Neuron (in vitro differentiated cells): ENCODE results near the gene CRYBA2.

Experiments used
- H2AFZ ChIP-seq: one replicate; pipeline ENCODE4 v1.6.1; 2013; ENCODE audit warnings: low read depth, mild to moderate bottlenecking, inconsistent platforms, low read length, moderate library complexity
- H3K27me3 ChIP-seq: one replicate; pipeline ENCODE4 v1.6.1; 2013; ENCODE audit warnings: low read length; ENCODE audit not compliant: insufficient read depth
- H3K36me3 ChIP-seq: one replicate; pipeline ENCODE4 v1.6.1; 2013; ENCODE audit warnings: low read length; ENCODE audit not compliant: insufficient read depth
- H3K4me1 ChIP-seq: one replicate; pipeline ENCODE4 v1.6.1; 2013; ENCODE audit warnings: low read length; ENCODE audit not compliant: insufficient read depth
- H3K4me3 ChIP-seq: 2 replicates; pipeline ENCODE4 v1.5.1; 2013; ENCODE audit warnings: mild to moderate bottlenecking, low read length, moderate library complexity
- H3K9me3 ChIP-seq: one replicate; pipeline ENCODE4 v1.6.1; 2013; ENCODE audit warnings: low read length

CRYBA2 gene

GRCh38 chr2:219000569-219000960 lies 7.3 kb upstream of the CRYBA2 start:
- Histone ChIP-seq H2AFZ (no peak overlapping the region), H3K36me3 (no peaks in the 10 kb centered on the region), H3K4me1 (peaks cover 12% of the 10 kb centered on the region), H3K9me3 (no peaks in the 10 kb centered on the region), H3K27me3 (peaks cover 87% of the 10 kb centered on the region), H3K4me3 (no peak overlapping the region)

DNA sequence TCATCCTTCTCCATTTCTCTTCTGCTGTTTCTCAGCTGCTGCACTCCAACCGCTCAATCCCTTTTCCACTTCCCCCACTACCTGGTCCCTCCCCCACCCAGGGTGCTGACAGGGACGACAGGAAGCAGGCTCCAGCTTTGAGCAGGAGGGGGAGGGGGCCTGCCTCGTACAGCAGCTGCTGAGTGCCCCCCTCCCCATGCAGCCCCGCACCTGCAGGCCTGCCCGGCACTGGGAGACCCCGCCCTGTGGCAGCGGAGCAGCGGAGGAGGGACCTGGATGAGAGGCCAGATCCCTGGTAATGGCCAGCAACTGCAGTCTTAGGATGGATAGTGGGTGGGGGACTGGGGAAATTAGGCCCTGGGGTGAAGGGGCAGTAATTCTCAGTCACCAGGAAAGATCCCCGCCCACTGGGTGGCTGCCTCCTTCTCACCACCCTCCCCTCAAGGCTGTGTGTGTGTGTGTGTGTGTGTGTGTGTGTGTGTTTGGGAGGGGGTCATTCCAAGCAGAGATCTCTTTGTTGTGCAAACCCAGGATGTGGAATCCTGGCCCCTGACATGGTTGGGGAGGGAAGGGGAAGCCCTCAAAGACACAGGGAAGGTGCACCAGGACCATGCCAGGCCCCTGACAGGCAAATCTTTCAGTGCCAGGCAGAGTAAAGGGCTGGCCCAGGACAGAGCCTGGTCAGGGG lies 6.8 kb upstream of the CRYBA2 start:
- Histone ChIP-seq H3K36me3 (no peaks in the 10 kb centered on the region), H3K4me1 (peaks cover 12% of the 10 kb centered on the region), H3K4me3 (no peak overlapping the region), H3K27me3 (peaks cover 87% of the 10 kb centered on the region), H3K9me3 (no peaks in the 10 kb centered on the region), H2AFZ (no peak overlapping the region)

- peaks cover 13% of the 10 kb centered on the region for H3K4me1 ChIP-seq
- peaks cover 89% of the 10 kb centered on the region for H3K27me3 ChIP-seq
- H2AFZ ChIP-seq, result no peak overlapping the region
- H3K36me3 ChIP-seq, result no peaks in the 10 kb centered on the region
- no peak overlapping the region for H3K4me3 ChIP-seq
- no peaks in the 10 kb centered on the region for H3K9me3 ChIP-seq
Observed at GRCh38 chr2:218999021-218999880, 6.0 kb upstream of the CRYBA2 start.

GRCh38 chr2:218998414-218999002 lies 5.3 kb upstream of the CRYBA2 start:
- Histone ChIP-seq H3K9me3 (no peaks in the 10 kb centered on the region), H2AFZ (no peak overlapping the region), H3K4me1 (peaks cover 20% of the 10 kb centered on the region), H3K4me3 (no peak overlapping the region), H3K36me3 (no peaks in the 10 kb centered on the region), H3K27me3 (peaks cover 89% of the 10 kb centered on the region)

DNA sequence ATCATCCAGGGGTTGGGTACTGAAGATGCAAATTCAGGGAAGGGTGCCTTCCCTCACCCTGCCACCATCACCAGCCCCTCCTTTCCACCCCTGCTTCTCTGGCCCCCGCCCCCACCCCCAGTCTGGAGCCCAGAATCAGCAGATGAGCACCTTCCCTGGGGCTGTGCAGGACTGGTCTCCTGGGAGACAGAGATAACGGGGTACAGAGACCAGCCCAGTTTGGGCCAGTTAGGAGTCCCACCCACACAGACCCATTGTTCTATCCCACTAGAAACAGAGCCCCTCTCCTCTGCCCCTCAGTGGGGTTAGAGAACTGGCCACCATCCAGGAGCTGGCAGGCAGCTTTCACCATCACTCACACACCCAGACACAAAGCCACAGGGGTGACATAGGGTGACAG lies 4.5 kb upstream of the CRYBA2 start:
- H3K27me3 ChIP-seq, result peaks cover 89% of the 10 kb centered on the region
- H3K4me1 ChIP-seq, result peaks cover 24% of the 10 kb centered on the region
- no peak overlapping the region for H2AFZ ChIP-seq
- no peaks in the 10 kb centered on the region for H3K36me3 ChIP-seq
- H3K9me3 ChIP-seq, result no peaks in the 10 kb centered on the region
- H3K4me3 ChIP-seq, result no peak overlapping the region

DNA sequence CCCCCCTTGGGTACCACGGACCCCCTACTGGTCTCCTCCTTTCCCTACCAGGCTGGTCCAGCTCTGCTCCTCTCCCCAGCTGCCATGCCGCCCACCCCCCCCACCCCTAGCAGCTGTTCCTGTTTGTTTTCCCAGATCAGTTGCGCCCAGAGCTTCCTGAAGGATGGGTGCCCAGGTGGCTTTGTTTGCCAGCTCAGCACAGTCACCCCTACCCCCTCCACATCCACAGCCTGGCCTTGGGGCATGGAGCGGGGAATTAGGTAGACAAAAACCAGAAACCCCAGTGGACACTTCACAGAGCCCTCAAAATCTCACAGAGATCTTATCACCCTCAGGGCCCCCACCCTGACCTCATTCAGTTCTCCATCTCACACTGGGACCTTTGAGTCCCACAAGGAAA lies 3.7 kb upstream of the CRYBA2 start:
- Histone ChIP-seq H3K36me3 (no peaks in the 10 kb centered on the region), H3K27me3 (peaks cover 89% of the 10 kb centered on the region), H3K4me1 (peaks cover 17% of the 10 kb centered on the region), H2AFZ (no peak overlapping the region), H3K9me3 (no peaks in the 10 kb centered on the region), H3K4me3 (no peak overlapping the region)

DNA sequence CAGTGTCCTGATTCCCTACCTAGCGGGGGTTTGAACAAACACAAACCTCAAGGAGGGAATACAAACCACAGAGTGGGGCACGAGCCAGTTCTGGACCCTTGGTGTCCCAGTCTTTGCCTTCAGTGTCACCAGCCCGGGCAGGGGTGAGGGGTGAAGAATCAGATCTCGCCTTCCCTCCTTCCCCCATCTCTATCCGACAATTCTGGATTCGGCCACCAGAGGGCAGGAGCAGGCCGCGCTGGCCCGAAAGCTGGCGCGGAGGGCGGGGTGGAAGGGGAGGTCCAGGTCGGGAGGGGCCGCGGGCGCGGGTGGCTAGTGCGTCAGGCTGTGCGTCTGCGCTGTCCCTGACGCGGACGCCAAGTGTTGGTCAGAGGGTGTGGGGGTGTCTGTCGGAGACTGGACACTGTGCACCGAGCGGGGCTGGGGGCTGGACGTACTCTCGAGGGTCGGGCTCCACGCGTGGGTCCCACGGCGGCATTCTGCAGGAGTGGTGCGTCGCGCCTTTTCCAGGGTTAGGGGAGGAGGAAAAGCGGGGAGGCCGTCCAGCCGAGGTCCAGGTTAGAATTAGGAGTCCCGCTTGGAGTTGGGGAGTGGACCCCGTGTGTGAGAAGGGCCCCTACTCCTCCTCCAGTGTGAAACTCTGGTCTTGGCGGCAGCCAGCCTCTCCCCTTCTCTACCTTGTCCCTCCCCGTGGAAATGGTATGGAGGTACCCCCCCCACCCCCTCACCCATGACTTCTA lies 2.9 kb upstream of the CRYBA2 start:
- H3K4me1 ChIP-seq, result peaks cover 14% of the 10 kb centered on the region
- H2AFZ ChIP-seq, result peak overlapping the region; percentile 17
- H3K36me3 ChIP-seq, result no peaks in the 10 kb centered on the region
- H3K27me3 ChIP-seq, result peaks cover 89% of the 10 kb centered on the region
- H3K4me3 ChIP-seq, result peak overlapping the region; percentile 15
- no peaks in the 10 kb centered on the region for H3K9me3 ChIP-seq

DNA sequence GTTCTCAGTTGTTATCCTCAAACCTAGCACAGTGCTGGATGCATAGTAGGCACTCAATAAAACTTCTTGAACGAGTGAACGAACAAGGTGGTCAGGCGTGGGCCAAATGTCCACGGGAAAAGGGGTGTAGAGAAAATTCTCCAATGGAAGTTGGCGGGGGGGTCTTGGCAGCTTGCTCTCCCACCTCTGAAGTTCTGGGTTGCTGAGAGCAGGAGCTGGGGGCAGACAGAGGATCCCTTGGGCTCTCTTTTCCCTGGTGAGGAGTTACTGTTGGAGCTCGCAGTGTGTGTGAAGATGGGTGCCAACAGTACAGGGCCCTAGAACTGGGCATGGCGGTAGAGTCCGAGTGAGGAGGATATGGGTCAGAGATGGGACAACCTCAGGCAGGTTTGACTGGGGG lies 2.3 kb upstream of the CRYBA2 start:
- Histone ChIP-seq H3K4me1 (peaks cover 14% of the 10 kb centered on the region), H3K27me3 (peaks cover 89% of the 10 kb centered on the region), H3K36me3 (no peaks in the 10 kb centered on the region), H3K9me3 (no peaks in the 10 kb centered on the region), H3K4me3 (no peak overlapping the region), H2AFZ (no peak overlapping the region)

GRCh38 chr2:218992703-218993344 lies 398 bp downstream of the CRYBA2 start:
- peaks cover 90% of the 10 kb centered on the region for H3K27me3 ChIP-seq
- no peaks in the 10 kb centered on the region for H3K9me3 ChIP-seq
- H3K36me3 ChIP-seq, result no peaks in the 10 kb centered on the region
- H3K4me1 ChIP-seq, result peaks cover 14% of the 10 kb centered on the region
- H2AFZ ChIP-seq, result peak overlapping the region; percentile 38
- H3K4me3 ChIP-seq, result peak overlapping the region; percentile 23

GRCh38 chr2:218992196-218992595 lies 1.0 kb downstream of the CRYBA2 start:
- Histone ChIP-seq H3K36me3 (no peaks in the 10 kb centered on the region), H3K9me3 (no peaks in the 10 kb centered on the region), H3K27me3 (peaks cover 90% of the 10 kb centered on the region), H2AFZ (no peak overlapping the region), H3K4me3 (no peak overlapping the region), H3K4me1 (peaks cover 14% of the 10 kb centered on the region)

GRCh38 chr2:218991674-218992168 lies 1.5 kb downstream of the CRYBA2 start:
- Histone ChIP-seq H2AFZ (no peak overlapping the region), H3K4me1 (peaks cover 14% of the 10 kb centered on the region), H3K4me3 (no peak overlapping the region), H3K27me3 (peaks cover 90% of the 10 kb centered on the region), H3K36me3 (no peaks in the 10 kb centered on the region), H3K9me3 (no peaks in the 10 kb centered on the region)

DNA sequence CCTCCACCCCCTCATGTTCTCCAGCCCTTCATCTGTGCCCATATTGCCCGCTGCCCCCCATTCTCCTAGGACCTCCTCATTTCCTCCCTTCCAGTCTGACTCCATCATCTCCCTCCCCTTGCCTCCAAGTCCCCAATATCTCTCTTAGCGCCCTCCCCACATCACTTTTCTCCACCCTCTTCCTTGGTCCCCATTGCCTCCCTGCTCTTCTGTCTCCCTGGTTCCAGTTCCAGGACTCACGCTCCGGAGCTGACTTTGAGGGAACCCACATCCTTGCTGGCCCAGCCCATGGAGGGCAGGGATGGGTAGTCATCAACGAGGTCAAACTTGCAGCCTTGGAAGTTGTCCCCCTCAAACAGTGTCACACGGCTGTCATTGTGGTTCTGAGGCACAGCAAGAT lies 2.6 kb downstream of the CRYBA2 start:
- Histone ChIP-seq H3K9me3 (peaks cover 2% of the 10 kb centered on the region), H3K4me1 (peaks cover 14% of the 10 kb centered on the region), H3K27me3 (peaks cover 96% of the 10 kb centered on the region), H3K36me3 (no peaks in the 10 kb centered on the region), H2AFZ (no peak overlapping the region), H3K4me3 (no peak overlapping the region)
